GM23338 (cell line): Measurements from ENCODE around the gene KDM7A. TPM values are rescaled to one million over a fixed set of nuclear protein-coding genes. Genes with fewer than 3 reads are reported as not detected.

Experiments used
- ATAC-seq: fragments of 200-7000 bp; cut with Tn5 transposase; 3 replicates; pipeline ENCODE4 v1.9.1; 2020
- DNase-seq: peaks from one replicate; pipeline ENCODE4 v3.0.0-alpha.2; 2015; ENCODE audit warnings: low spot score
- H2AFZ ChIP-seq: fragments of 200-600 bp; sonication (generic); 2 replicates; pipeline ENCODE4 v1.8.0; 2016; ENCODE audit warnings: antibody characterized with exemption, mild to moderate bottlenecking, moderate library complexity
- H3F3A ChIP-seq: fragments of 200-600 bp; sonication (generic); replicated peaks from 2 replicates; pipeline ENCODE4 v1.8.0; 2017; ENCODE audit warnings: antibody characterized with exemption, mixed run types, low read depth
- H3K27ac ChIP-seq: fragments of 200-600 bp; sonication (generic); 2 replicates; pipeline ENCODE4 v1.6.1; 2016; ENCODE audit warnings: low read depth
- H3K27me3 ChIP-seq: fragments of 200-600 bp; sonication (generic); 2 replicates; pipeline ENCODE4 v1.8.0; 2016; ENCODE audit warnings: mild to moderate bottlenecking, mixed run types, moderate library complexity; ENCODE audit not compliant: insufficient read depth
- H3K36me3 ChIP-seq: fragments of 200-600 bp; sonication (generic); 2 replicates; pipeline ENCODE4 v1.8.0; 2016; ENCODE audit warnings: mild to moderate bottlenecking; ENCODE audit not compliant: insufficient read depth
- H3K4me1 ChIP-seq: fragments of 200-600 bp; sonication (generic); 2 replicates; pipeline ENCODE4 v1.8.0; 2016; ENCODE audit warnings: mild to moderate bottlenecking, moderate library complexity; ENCODE audit not compliant: insufficient read depth
- H3K4me2 ChIP-seq: fragments of 200-600 bp; sonication (generic); 2 replicates; pipeline ENCODE4 v1.7.1; 2017; ENCODE audit warnings: mixed run types
- H3K4me3 ChIP-seq: fragments of 200-600 bp; sonication (generic); 2 replicates; pipeline ENCODE4 v1.6.1; 2016; ENCODE audit warnings: mixed run types
- H3K79me2 ChIP-seq: fragments of 200-600 bp; sonication (generic); replicated peaks from 2 replicates; pipeline ENCODE4 v1.8.0; 2017; ENCODE audit warnings: mild to moderate bottlenecking; ENCODE audit not compliant: insufficient read depth
- H3K9me2 ChIP-seq: fragments of 200-600 bp; sonication (generic); 2 replicates; pipeline ENCODE4 v1.8.0; 2017; ENCODE audit not compliant: insufficient read depth
- H4K20me1 ChIP-seq: fragments of 200-600 bp; sonication (generic); replicated peaks from 2 replicates; pipeline ENCODE4 v1.8.0; 2017; ENCODE audit warnings: mild to moderate bottlenecking; ENCODE audit not compliant: insufficient read depth
- H3K27ac Mint-ChIP-seq: 2 replicates; pipeline ENCODE4 v1.8.0; 2020; ENCODE audit warnings: inconsistent platforms, mild to moderate bottlenecking, moderate library complexity, mixed read lengths
- H3K27me3 Mint-ChIP-seq: 3 replicates; pipeline ENCODE4 v1.8.0; 2022; ENCODE audit warnings: low read depth, mild to moderate bottlenecking, moderate library complexity, mixed read lengths, inconsistent platforms; ENCODE audit not compliant: insufficient read depth, poor library complexity
- H3K36me3 Mint-ChIP-seq: 3 replicates; pipeline ENCODE4 v1.8.0; 2021; ENCODE audit warnings: low read depth, mild to moderate bottlenecking, inconsistent platforms, moderate library complexity, mixed read lengths
- H3K4me1 Mint-ChIP-seq: 3 replicates; pipeline ENCODE4 v1.8.0; 2020; ENCODE audit warnings: mild to moderate bottlenecking, inconsistent platforms, mixed read lengths
- H3K4me3 Mint-ChIP-seq: 3 replicates; pipeline ENCODE4 v1.8.0; 2021; ENCODE audit warnings: moderate library complexity, mild to moderate bottlenecking, inconsistent platforms, mixed read lengths
- H3K9me3 Mint-ChIP-seq: 3 replicates; pipeline ENCODE4 v1.8.0; 2020; ENCODE audit warnings: moderate library complexity, mild to moderate bottlenecking, inconsistent platforms, mixed read lengths
- CREB1 ChIP-seq: fragments of 250-450 bp; sonication (Bioruptor Pico); IDR thresholded peaks from 2 replicates; pipeline ENCODE4 v1.5.0; 2020; ENCODE audit warnings: low read depth, mild to moderate bottlenecking, moderate library complexity
- EZH2 ChIP-seq: fragments of 200-600 bp; sonication (generic); IDR thresholded peaks from one replicate; pipeline ENCODE4 v1.8.0; 2017; ENCODE audit warnings: antibody characterized with exemption, mild to moderate bottlenecking, low read depth; ENCODE audit not compliant: unreplicated experiment
- EZH2phosphoT487 ChIP-seq: fragments of 200-600 bp; sonication (generic); IDR thresholded peaks from one replicate; pipeline ENCODE4 v1.8.1; 2018; ENCODE audit warnings: antibody characterized with exemption; ENCODE audit not compliant: unreplicated experiment
- JUNB ChIP-seq: IDR thresholded peaks from one replicate; pipeline ENCODE4 v1.6.1; 2016; ENCODE audit warnings: antibody characterized with exemption; ENCODE audit not compliant: unreplicated experiment
- NANOG ChIP-seq: IDR thresholded peaks from 2 replicates; pipeline ENCODE4 v1.6.1; 2016; ENCODE audit warnings: antibody characterized with exemption, borderline replicate concordance
- POLR2AphosphoS5 ChIP-seq: IDR thresholded peaks from 2 replicates; pipeline ENCODE4 v1.6.1; 2016; ENCODE audit warnings: antibody characterized with exemption, low read depth
- STAT1 ChIP-seq: IDR thresholded peaks from one replicate; pipeline ENCODE4 v1.6.1; 2016; ENCODE audit warnings: antibody characterized with exemption; ENCODE audit not compliant: unreplicated experiment
- ZNF114 ChIP-seq: fragments of 250-450 bp; sonication (Bioruptor Pico); IDR thresholded peaks from 2 replicates; pipeline ENCODE4 v1.5.0; 2020; ENCODE audit warnings: mild to moderate bottlenecking, moderate library complexity
- ZNF331 ChIP-seq: fragments of 250-450 bp; sonication (Bioruptor Pico); IDR thresholded peaks from 2 replicates; pipeline ENCODE4 v1.5.0; 2020; ENCODE audit warnings: low read depth, mild to moderate bottlenecking, moderate library complexity
- polyA plus RNA-seq: library from polyadenylated mRNA; unstranded; fragments of >200 nt; fragmentation: Nextera tagmentation; extraction: Ambion mirVana; gene quantifications from 2 replicates; pipeline ENCODE4 v1.2.1, GENCODE V29; 2016
- total RNA-seq: library from RNA; depleted of rRNA; stranded (reverse); fragments of >200 nt; shearing (Covaris generic); gene quantifications from 2 replicates; pipeline ENCODE4 v1.2.3, GENCODE V29; 2014
- TF ChIP-seq, protein P1 (sequence below), 2 experiments: fragments of 200-600 bp in 1 of 2; sonication (generic) in 1 of 2; conservative IDR thresholded peaks; 2 replicates each; pipeline versions ENCODE4 v1.5.1 to v1.6.1; 2016 to 2017; ENCODE audit warnings: antibody characterized with exemption in 2 of 2, low read depth in 2 of 2, mild to moderate bottlenecking in 2 of 2, moderate library complexity in 1 of 2
- TF ChIP-seq, protein P2 (sequence below): IDR thresholded peaks from 2 replicates; pipeline ENCODE4 v1.6.1; 2016; ENCODE audit warnings: antibody characterized with exemption
- TF ChIP-seq, protein P3 (sequence below): IDR thresholded peaks from one replicate; pipeline ENCODE4 v1.6.1; 2018; ENCODE audit warnings: antibody characterized with exemption; ENCODE audit not compliant: unreplicated experiment
- TF ChIP-seq, protein P4 (sequence below): fragments of 250-450 bp; sonication (Bioruptor Pico); IDR thresholded peaks from 2 replicates; pipeline ENCODE4 v1.5.0; 2020; ENCODE audit warnings: mild to moderate bottlenecking, moderate library complexity

The KDM7A gene
- total and polyA plus RNA-seq, 2 experiments from 2014 or later: 2.3 to 10.8 TPM

DNA sequence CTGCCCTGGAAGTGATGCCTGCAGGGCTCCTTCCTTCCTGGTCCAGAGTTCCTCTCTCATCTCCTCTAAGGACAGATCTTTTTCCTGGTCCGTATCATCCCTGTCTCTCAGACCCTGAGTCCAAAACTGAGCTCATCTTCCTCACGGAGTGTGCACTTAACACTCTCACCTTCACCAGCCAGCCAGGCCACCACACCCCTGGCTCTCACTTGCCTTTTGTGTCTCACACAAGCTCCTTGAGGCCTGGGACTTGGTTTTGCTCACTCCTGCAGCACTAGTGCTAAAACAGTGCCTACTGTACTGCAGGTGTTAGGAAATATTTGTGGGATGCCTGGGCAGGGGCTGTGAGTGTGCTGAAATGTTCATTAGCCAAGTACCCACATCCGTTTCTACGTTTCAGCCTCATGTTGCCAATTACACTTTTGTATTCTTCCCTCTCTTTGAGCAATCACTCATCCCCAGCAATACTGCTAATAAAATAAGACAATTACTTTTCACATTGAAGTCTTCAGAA lies 92.6 kb downstream of the KDM7A start:
- Mint-ChIP-seq H3K4me1 (peaks cover 14% of the 10 kb centered on the region), H3K36me3 (no peaks in the 10 kb centered on the region), H3K9me3 (no peaks in the 10 kb centered on the region), H3K27ac (no peak overlapping the region; the same call in 1 of the 2 replicates), H3K27me3 (peaks cover 3% of the 10 kb centered on the region), H3K4me3 (no peak overlapping the region)
- TF ChIP-seq, protein P1, sequence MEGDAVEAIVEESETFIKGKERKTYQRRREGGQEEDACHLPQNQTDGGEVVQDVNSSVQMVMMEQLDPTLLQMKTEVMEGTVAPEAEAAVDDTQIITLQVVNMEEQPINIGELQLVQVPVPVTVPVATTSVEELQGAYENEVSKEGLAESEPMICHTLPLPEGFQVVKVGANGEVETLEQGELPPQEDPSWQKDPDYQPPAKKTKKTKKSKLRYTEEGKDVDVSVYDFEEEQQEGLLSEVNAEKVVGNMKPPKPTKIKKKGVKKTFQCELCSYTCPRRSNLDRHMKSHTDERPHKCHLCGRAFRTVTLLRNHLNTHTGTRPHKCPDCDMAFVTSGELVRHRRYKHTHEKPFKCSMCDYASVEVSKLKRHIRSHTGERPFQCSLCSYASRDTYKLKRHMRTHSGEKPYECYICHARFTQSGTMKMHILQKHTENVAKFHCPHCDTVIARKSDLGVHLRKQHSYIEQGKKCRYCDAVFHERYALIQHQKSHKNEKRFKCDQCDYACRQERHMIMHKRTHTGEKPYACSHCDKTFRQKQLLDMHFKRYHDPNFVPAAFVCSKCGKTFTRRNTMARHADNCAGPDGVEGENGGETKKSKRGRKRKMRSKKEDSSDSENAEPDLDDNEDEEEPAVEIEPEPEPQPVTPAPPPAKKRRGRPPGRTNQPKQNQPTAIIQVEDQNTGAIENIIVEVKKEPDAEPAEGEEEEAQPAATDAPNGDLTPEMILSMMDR (conservative IDR thresholded peaks at IDR 0.05; ENCODE audit: low read depth in 2 of 2): no peak
- no peak for TF ChIP-seq STAT1
- TF ChIP-seq EZH2phosphoT487: no peak
- TF ChIP-seq JUNB: no peak
- TF ChIP-seq, protein P2, sequence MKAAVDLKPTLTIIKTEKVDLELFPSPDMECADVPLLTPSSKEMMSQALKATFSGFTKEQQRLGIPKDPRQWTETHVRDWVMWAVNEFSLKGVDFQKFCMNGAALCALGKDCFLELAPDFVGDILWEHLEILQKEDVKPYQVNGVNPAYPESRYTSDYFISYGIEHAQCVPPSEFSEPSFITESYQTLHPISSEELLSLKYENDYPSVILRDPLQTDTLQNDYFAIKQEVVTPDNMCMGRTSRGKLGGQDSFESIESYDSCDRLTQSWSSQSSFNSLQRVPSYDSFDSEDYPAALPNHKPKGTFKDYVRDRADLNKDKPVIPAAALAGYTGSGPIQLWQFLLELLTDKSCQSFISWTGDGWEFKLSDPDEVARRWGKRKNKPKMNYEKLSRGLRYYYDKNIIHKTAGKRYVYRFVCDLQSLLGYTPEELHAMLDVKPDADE: no peak
- TF ChIP-seq, protein P3, sequence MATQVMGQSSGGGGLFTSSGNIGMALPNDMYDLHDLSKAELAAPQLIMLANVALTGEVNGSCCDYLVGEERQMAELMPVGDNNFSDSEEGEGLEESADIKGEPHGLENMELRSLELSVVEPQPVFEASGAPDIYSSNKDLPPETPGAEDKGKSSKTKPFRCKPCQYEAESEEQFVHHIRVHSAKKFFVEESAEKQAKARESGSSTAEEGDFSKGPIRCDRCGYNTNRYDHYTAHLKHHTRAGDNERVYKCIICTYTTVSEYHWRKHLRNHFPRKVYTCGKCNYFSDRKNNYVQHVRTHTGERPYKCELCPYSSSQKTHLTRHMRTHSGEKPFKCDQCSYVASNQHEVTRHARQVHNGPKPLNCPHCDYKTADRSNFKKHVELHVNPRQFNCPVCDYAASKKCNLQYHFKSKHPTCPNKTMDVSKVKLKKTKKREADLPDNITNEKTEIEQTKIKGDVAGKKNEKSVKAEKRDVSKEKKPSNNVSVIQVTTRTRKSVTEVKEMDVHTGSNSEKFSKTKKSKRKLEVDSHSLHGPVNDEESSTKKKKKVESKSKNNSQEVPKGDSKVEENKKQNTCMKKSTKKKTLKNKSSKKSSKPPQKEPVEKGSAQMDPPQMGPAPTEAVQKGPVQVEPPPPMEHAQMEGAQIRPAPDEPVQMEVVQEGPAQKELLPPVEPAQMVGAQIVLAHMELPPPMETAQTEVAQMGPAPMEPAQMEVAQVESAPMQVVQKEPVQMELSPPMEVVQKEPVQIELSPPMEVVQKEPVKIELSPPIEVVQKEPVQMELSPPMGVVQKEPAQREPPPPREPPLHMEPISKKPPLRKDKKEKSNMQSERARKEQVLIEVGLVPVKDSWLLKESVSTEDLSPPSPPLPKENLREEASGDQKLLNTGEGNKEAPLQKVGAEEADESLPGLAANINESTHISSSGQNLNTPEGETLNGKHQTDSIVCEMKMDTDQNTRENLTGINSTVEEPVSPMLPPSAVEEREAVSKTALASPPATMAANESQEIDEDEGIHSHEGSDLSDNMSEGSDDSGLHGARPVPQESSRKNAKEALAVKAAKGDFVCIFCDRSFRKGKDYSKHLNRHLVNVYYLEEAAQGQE: no peak
- no peak for TF ChIP-seq EZH2
- no peak for TF ChIP-seq ZNF331
- TF ChIP-seq, protein P4, sequence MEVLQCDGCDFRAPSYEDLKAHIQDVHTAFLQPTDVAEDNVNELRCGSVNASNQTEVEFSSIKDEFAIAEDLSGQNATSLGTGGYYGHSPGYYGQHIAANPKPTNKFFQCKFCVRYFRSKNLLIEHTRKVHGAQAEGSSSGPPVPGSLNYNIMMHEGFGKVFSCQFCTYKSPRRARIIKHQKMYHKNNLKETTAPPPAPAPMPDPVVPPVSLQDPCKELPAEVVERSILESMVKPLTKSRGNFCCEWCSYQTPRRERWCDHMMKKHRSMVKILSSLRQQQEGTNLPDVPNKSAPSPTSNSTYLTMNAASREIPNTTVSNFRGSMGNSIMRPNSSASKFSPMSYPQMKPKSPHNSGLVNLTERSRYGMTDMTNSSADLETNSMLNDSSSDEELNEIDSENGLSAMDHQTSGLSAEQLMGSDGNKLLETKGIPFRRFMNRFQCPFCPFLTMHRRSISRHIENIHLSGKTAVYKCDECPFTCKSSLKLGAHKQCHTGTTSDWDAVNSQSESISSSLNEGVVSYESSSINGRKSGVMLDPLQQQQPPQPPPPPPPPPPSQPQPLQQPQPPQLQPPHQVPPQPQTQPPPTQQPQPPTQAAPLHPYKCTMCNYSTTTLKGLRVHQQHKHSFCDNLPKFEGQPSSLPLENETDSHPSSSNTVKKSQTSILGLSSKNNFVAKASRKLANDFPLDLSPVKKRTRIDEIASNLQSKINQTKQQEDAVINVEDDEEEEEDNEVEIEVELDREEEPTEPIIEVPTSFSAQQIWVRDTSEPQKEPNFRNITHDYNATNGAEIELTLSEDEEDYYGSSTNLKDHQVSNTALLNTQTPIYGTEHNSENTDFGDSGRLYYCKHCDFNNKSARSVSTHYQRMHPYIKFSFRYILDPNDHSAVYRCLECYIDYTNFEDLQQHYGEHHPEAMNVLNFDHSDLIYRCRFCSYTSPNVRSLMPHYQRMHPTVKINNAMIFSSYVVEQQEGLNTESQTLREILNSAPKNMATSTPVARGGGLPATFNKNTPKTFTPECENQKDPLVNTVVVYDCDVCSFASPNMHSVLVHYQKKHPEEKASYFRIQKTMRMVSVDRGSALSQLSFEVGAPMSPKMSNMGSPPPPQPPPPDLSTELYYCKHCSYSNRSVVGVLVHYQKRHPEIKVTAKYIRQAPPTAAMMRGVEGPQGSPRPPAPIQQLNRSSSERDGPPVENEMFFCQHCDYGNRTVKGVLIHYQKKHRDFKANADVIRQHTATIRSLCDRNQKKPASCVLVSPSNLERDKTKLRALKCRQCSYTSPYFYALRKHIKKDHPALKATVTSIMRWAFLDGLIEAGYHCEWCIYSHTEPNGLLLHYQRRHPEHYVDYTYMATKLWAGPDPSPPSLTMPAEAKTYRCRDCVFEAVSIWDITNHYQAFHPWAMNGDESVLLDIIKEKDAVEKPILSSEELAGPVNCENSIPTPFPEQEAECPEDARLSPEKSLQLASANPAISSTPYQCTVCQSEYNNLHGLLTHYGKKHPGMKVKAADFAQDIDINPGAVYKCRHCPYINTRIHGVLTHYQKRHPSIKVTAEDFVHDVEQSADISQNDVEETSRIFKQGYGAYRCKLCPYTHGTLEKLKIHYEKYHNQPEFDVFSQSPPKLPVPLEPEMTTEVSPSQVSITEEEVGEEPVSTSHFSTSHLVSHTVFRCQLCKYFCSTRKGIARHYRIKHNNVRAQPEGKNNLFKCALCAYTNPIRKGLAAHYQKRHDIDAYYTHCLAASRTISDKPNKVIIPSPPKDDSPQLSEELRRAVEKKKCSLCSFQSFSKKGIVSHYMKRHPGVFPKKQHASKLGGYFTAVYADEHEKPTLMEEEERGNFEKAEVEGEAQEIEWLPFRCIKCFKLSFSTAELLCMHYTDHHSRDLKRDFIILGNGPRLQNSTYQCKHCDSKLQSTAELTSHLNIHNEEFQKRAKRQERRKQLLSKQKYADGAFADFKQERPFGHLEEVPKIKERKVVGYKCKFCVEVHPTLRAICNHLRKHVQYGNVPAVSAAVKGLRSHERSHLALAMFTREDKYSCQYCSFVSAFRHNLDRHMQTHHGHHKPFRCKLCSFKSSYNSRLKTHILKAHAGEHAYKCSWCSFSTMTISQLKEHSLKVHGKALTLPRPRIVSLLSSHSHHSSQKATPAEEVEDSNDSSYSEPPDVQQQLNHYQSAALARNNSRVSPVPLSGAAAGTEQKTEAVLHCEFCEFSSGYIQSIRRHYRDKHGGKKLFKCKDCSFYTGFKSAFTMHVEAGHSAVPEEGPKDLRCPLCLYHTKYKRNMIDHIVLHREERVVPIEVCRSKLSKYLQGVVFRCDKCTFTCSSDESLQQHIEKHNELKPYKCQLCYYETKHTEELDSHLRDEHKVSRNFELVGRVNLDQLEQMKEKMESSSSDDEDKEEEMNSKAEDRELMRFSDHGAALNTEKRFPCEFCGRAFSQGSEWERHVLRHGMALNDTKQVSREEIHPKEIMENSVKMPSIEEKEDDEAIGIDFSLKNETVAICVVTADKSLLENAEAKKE (CRISPR knock-in tag): no peak
- TF ChIP-seq POLR2AphosphoS5: no peak
- TF ChIP-seq NANOG: no peak
- no peak for TF ChIP-seq ZNF114 (CRISPR knock-in tag)
- TF ChIP-seq CREB1 (CRISPR knock-in tag): no peak
- no peaks in the 10 kb centered on the region for H4K20me1 ChIP-seq
- H3K27me3 ChIP-seq: no peaks in the 10 kb centered on the region
- no peak overlapping the region for H3K27ac ChIP-seq
- H3K9me2 ChIP-seq: no peaks in the 10 kb centered on the region
- H3K4me1 ChIP-seq: peaks cover 5% of the 10 kb centered on the region
- no peaks in the 10 kb centered on the region for H3F3A ChIP-seq
- DNase-seq (no peak), ATAC-seq (no peak)
- no peak overlapping the region for H3K4me2 ChIP-seq
- H2AFZ ChIP-seq: no peak overlapping the region
- H3K79me2 ChIP-seq: no peaks in the 10 kb centered on the region
- H3K36me3 ChIP-seq: no peaks in the 10 kb centered on the region
- H3K4me3 ChIP-seq: no peak overlapping the region
